Kasumi-1 (cell line): ENCODE measurements around the gene RPF1.
"Not testable (repeated sequence)": the region's sequence is repeated elsewhere in the genome, so short reads cannot be mapped to it uniquely, and the experiment has no call there.

ENCODE experiments used
- DNase-seq, 2 experiments: peaks; one replicate each; lab custom pipeline; 2025; lab: John Stamatoyannopoulos, UW

RPF1 gene, protein sequence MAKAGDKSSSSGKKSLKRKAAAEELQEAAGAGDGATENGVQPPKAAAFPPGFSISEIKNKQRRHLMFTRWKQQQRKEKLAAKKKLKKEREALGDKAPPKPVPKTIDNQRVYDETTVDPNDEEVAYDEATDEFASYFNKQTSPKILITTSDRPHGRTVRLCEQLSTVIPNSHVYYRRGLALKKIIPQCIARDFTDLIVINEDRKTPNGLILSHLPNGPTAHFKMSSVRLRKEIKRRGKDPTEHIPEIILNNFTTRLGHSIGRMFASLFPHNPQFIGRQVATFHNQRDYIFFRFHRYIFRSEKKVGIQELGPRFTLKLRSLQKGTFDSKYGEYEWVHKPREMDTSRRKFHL

DNA sequence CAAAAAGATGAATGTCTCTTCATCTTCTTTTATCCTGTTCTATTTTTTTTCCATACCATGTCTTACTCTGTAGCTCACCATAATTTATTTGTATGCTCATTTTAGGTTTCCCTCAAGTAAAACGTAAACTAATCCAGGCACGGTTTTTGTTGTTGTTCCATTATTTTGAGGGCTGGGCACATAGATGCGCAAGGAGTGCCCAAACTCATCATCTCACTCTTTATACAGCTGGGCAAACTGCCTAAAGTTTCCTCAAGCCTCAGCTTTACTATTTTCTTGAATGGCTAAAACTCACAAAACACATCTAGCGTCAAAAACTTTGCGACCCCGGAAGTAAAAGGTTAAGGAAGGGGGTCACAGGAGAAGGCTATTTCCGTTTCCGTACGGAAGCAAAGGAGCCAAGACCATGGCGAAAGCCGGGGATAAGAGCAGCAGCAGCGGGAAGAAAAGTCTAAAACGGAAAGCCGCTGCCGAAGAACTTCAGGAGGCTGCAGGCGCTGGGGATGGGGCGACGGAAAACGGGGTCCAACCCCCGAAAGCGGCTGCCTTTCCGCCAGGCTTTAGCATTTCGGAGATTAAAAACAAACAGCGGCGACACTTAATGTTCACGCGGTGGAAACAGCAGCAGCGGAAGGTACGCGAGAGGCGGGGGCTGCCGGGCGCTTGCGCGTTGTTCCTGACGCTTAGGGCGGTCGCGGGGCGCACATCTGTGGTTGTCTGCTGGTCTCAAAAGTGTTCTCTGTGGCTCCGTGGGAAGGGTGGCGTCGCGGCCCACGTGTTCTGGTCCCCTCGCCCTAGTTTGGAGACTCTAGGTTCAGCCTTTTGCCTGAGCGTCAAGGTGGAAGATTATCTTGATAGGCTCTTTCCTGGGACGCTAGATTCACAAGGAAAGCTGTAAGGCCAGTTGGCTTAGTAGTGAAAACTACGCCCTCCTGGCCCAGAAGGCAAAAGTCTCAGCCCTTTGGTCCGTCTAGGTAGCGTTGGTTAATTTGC, at the start of gene RPF1:
TSS of gene RPF1 (plus strand) at position 391 of the 993 bp plus-strand sequence. CDS start at position 407, 16 bp downstream.
- DNase-seq: peak; percentile 85 to 87

DNA sequence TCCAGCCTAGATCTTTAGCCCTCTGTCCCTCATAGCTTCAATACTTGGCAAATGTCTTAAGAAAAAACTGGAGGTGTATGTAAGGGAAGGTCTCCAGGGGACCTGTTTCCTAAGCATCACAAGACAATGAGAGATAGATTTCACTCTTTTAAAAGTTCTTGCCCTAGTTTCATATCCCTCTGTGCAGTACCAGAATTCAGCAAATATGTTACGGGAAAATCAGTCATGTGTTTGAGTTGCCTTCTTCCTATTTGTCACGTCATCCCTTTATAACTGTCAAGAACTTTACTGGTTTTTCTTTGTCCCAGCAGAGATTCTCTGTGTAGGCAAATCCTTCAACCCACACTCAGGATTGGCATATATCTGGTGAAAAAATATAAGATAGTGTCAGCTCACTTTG, 48.5 kb upstream of the RPF1 start:
- no peak for DNase-seq

DNA sequence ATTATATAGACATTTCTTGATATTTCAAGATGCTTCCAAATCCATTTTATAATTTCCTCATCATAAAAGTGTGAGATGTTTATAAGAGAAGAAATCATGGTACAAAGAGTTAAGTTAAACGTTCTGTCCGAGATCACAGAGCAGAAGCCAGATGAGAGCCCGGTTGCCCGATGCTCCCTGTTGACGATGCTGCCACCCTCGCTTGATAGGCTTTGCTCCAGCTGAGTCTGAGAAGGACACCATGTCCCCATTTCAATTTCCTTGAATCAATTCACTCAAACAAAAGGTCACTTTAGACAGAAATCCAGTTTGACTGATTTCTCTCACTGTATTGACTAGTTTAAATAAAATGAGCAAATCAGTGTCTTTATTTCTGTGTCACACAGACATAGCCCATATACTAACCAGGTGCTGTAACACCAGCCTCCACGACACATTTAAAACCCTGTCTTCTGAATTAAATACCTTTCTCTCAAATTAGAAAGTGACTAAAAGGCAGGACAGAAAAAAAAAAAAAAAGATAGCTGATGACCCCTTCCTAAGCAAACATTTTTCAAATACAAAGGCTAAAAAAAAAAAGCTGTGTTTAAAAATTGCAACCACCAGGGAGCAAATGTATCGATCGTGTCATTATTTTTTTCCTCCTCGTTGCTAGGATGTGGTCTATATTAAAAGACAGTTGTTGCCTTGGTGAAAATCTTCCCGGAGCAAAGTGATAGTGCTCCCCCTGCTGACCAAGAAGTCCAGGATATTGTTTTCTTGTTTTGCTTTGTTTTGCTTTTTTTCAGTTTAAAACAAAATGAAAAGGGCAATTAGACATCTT, 45.6 kb upstream of the RPF1 start:
- DNase-seq: peak; percentile 82 to 89

DNA sequence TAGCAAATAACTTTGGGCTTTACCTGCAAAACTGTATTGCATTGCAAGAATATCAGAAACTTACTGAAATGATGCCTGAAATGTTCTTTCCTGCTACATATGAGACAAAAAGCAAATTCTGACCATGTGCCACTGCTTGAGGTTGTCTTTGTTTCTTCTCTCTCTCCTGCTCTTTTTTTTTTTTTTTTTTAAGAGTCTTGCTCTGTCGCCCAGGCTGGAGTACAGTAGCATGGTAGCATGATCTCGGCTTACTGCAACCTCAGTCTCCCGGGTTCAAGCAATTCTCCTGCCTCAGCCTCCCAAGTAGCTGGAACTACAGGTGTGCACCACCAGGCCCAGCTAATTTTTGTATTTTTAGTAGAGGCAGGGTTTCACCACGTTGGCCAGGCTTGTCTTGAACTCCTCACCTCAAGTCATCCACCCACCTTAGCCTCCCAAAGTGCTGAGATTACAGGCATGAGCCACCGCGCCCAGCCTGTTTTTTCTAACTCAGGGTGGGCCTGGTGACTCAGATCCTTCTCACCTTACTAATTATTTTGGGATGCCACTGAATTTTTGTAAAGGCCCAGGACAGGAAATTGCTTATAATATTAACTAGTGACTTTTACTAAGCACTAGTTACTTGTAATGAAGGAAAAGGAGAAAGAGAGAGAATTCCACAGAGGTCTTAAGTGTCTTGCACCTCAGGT, 44.8 kb upstream of the RPF1 start:
- DNase-seq: no peak

DNA sequence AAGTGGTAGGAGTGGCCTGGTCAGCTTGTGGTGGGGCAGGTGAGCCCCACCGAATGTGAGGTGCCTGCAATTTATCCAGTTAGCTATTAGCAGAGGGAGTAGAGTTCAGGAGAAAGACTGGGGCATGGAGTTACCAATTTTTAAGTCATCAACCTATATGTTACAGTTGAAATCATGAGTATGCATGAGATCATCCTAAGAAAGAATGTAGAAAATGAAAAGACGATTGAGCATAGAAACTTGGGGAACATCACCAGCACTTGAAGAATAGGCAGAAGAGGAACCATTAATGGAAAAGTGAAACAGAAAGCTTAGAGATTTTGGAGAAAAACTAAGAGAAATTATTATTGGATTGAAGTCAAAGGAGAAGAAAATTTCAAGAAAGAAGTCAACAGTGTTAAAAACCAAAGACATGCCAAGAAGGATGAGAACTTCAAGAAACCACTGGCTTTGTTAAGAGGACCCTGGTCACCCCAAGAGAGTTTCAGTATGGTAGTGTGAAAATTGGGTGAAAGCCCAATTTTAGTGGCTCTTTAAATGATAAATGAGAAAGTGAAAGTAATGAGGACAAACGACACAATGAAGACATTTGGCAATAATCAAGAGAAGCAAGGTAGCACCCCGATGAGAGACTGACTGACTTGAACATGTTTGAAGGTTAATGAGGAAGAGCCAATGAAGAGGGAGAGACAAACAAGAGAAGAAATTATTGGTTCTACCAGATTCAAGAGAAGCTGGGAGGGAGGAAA, 44.1 kb upstream of the RPF1 start:
- no peak for DNase-seq

DNA sequence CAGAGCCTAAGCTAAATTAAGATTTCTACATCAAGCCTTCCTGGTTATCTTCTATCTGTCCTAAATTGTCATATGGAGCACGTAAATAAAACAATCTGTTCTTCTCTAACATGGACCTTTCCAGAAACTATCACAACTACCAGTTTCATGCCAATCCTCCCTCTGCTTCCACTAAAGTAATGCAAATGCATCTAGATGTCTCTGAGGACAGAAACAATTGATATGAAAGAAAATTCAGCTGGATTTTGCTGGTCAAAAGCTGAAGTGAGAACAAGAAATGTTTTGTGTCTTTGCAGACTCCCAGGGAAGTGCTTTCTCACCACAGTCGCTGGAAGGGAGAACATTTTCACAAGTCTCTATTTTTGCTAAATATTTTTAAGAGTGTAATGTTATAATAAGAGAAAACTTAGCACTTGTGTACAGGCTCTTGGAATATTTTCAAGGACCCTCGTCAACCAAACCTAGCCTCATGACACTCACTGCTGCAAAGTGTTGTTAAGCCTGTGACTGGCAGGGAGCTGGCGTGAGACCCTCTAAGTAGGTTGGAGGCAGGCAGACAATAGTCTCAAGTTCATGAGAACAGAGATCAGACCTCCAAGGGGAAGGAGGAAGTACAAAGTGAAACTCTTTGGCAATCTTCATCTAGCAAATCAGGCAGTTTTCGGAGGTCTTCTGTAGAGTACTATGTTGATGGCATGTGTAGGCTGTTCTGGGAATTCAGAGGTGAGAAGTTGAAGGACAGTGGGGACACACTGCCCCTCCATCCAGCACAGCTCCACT, 42.0 kb upstream of the RPF1 start:
- DNase-seq: peak; percentile 30 to 66

DNA sequence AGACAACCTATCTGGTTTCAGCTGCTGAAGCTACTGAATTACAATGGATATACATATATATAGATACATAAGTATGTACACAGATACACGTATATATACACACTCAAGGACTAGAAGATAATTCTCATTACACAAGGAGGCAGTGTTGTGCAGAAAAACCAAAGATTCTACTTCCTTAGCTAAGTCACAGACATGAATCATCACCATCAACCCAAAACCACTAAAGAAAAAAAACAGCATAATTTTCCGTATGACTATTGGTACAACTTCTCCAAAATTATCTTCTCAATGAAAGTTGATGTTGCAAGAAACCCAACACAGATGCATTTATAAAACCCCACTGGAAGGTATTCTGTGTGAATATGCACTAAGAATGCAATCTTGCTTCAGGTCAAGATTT, 36.8 kb upstream of the RPF1 start:
- peak; percentile 89 to 96 for DNase-seq

DNA sequence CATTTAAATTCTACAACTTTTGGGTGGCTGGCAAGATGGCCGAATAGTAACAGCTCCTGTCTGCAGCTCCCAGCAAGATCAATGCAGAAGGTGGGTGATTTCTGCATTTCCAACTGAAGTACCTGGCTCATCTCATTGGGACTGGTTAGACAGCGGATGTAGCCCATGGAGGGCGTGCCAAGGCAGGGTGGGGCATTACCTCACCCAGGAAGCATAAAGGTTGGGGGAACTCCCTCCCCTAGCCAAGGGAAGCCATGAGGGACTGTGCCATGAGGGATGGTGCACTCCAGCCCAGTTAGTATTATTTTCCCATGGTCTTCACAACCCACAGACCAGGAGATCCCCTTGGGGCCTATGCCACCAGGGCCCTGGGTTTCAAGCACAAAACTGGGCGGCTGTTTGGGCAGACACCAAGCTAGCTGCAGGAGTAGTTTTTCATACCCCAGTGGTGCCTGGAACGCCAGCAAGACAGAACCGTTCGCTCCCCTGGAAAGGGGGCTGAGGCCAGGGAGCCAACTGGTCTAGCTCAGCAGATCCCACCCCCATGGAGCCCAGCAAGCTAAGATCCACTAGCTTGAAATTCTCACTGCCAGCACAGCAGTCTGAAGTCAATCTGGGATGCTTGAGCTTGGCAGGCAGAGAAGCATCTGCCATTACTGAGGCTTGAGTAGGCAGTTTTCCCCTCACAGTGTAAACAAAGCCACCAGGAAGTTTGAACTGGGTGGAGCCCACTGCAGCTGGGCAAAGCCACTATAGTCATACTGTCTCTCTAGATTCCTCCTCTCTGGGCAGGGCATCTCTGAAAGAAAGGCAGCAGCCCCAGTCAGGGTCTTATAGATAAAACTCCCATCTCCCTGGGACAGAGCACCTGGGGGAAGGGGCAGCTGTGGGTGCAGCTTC, 36.1 kb upstream of the RPF1 start:
- not testable (repeated sequence) for DNase-seq

DNA sequence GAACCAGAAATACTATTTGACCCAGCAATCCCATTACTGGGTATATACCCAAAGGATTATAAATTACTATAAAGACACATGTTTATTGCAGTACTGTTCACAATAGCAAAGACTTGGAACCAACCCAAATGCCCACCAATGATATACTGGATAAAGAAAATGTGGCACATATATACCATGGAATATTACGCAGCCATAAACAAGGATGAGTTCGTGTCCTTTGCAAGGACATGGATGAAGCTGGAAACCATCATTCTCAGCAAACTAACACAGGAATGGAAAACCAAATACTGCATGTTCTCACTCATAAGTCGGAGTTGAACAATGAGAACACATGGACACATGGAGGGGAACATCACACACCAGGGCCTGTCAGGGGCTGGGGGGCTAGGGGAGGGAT, 30.4 kb upstream of the RPF1 start:
- DNase-seq: not testable (repeated sequence)

DNA sequence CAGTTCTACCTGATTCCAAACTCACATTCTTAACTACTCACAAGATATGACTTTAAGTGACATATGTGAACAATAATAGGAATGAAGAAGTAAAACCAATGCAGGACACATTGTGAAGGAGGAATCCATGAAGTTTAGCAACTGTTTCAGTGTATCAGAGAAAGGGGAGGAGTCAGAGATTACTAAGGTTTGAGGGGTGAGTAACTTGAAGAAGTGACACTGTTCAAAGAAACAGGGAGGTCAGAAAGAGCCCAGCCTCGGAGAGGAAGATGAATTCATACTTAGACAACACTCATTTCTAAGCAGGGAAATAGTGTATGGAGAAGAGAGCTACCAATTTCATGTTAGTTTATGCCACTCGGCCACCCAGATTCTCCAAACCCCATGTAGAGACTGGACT, 28.2 kb upstream of the RPF1 start:
- DNase-seq: no peak

DNA sequence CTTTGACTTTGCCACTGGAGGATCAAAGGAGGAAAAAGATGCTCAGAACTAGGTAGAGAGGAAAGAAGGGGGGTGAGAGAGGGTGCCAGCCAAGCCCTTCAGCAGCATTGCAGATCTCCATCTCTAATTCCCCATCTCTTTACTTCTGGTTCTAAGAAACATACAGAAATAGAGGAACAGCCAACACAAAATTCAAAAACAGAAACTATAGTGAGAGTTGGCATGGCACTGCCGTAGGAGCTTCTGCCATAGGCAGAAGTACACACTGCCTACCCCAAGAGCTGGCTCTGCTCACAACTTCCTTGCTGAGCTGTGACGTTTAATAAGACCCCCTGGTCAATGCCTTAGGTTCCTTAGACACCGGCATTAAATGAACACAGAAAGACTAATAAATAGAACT, 26.6 kb upstream of the RPF1 start:
- no peak for DNase-seq

DNA sequence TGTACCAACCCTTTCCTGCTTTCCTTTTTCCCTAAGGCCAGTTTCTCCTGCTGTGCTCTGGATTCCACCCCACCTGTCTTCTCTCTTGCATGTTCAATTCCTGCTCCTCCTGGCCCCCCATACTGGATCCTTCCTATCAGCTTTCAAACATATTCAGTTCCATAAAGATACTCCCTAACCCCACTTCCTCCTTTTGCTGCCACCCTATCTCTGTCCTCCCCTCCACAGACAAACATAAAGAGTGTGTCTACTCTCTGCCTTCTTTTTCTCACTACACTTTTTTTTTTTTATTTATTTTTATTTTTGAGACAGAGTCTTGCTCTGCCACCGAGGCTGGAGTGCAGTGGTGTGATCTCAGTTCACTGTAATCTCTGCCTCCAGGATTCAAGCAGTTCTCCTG, 16.9 kb upstream of the RPF1 start:
- DNase-seq: peak; percentile 27 to 33

DNA sequence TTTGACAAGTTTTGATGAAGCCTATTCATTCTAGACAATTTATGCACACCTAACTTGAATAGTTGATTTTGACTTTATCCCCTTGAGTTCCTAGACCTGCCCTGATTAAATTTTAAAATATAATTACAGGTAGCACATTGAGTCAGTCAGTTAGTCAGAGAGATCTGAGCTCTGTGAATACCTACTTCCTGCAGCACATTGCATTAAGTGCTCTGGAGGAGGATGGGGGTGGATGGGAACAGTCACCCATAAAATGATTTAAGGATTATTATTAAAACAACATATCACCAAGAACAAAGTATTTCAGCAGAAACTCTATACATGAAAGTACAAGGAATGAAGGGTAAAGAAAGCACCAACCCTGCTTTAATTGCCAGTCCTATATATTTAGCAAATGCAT, 11.8 kb upstream of the RPF1 start:
- DNase-seq: no peak

DNA sequence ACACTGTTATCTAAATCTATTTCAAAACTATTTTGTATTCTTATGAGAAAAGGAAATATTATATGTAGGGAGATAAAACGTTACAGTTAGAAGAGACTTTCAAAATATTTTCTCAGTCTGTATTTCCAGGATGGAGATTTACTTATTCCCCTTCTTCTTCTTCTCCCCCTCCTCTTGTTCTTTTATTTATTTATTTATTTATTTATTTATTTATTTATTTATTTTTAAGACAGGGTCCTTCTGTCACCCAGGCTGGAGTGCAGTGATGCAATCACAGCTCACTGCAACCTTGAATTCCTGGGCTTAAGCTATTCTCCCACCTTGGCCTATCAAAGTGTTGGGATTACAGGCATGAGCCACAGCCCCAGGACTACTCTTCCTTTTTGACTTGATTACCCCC, 2.8 kb upstream of the RPF1 start:
- DNase-seq: no peak

DNA sequence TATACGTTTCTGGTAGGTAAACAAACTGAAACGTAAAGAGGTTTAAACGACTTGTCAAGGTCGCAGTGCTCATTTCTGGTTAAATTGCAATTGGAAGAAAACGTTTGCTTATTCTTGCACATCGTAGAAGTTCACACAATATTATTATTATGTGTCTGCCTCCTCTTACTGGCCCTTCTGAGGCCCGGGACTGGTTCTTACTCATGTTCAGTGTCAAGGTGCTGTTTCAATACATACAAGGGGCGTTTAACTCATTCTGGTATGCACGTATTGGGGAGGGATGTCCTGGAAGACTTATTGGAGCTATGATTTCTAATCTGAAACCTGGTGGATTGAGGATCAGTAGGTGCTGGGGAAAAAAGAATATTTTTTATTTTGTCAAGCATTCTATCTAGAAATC, 932 bp downstream of the RPF1 start:
- no peak for DNase-seq

DNA sequence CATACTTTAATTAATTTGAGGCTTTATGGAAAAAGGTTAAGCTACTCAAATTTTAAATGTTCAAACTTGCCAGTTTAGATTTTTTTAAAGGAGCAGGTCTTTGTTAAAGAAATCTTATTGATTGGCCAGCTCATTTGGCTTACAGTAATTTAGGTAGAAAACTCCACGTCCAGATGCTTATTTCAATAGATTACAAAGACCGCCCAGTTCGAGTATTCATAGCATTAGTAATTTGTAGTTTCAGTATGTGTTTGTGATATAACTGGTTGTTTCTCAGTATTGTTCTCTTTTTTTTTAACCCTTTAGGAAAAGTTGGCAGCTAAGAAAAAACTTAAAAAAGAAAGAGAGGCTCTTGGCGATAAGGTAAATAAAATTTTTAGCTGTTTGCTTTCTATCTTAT, 1.6 kb downstream of the RPF1 start:
- no peak for DNase-seq

DNA sequence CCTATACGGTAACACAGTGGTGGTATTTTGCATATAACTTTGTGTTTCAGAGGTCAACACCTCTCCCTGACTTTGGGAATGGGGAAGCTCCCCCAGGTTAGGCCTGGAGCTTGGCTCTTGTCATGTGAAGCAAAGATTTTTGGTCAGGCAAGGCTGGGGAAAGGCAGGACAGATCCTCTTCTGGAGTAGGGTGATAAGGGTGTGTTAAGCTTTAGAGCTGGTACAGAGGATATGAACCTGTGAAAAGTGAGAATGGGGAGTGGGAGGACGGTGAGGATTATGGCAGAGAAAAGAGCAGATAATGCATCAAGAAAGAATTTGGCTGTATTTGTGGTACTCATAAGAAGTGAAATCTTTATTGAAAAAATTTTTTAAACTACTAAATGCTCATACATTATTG, 2.3 kb downstream of the RPF1 start:
- no peak for DNase-seq

DNA sequence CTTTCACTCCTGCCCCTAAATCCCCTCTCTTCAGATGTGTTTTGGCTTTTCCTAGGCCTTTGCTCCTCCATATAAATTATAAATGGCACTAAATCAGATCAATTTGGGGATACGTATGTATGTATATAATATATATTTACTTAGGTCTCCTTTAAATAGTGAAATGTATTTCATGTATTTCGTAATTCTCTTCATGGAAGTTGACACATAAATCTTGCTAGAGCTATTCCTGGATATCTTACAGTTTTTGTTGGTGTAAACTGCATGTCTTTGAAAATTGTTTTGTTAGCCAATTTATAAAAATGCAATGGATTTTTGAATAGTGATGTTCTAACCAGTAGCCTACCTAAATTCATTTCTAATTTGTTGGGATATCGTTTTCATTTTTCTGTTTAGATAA, 9.0 kb downstream of the RPF1 start:
- DNase-seq: no peak

DNA sequence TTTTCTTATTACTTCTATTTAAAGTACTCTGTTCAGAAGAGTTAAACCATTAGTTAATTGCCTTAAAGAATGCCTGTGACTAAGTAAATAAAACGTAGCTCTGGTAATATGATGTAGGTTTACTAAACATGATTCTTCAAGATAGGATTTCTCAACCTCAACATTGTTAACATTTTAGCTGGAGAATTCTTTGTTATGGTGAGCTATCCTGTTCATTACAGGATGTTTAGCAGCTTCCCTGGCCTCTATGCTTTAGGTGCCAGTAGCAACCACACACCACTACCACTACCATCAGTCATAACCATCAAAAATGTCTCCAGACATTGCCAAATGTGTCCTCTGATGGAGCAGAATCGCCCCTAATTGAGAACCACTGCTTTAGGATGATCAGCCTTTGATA, 10.7 kb downstream of the RPF1 start:
- DNase-seq: no peak
